DND-41 (cell line): Measurements from ENCODE around the gene PRRC2B.

ENCODE experiments used
- ATAC-seq: fragments of 200-7000 bp; cut with Tn5 transposase; 3 replicates; pipeline ENCODE4 v1.9.1; 2021; ENCODE audit warnings: low read depth; ENCODE audit not compliant: insufficient read depth
- DNase-seq: peaks from one replicate; pipeline ENCODE4 v3.0.0-alpha.2; 2020
- H2AFZ ChIP-seq: 2 replicates; pipeline ENCODE4 v1.6.0; 2012; ENCODE audit warnings: low read depth, low read length
- H3K27ac ChIP-seq: 2 replicates; pipeline ENCODE4 v1.5.1; 2012; ENCODE audit warnings: low read length, inconsistent platforms
- H3K27me3 ChIP-seq: fragments of 200-600 bp; sonication (generic); 2 replicates; pipeline ENCODE4 v1.6.0; 2012; ENCODE audit warnings: low read length, mild to moderate bottlenecking, inconsistent platforms; ENCODE audit not compliant: insufficient read depth, poor library complexity
- H3K36me3 ChIP-seq: 2 replicates; pipeline ENCODE4 v1.5.1; 2012; ENCODE audit warnings: low read length, inconsistent platforms; ENCODE audit not compliant: insufficient read depth
- H3K4me1 ChIP-seq: 2 replicates; pipeline ENCODE4 v1.5.1; 2012; ENCODE audit warnings: mild to moderate bottlenecking, low read length; ENCODE audit not compliant: insufficient read depth
- H3K4me2 ChIP-seq: 2 replicates; pipeline ENCODE4 v1.6.0; 2012; ENCODE audit warnings: mild to moderate bottlenecking, moderate library complexity, low read length, inconsistent platforms; ENCODE audit not compliant: insufficient read depth
- H3K4me3 ChIP-seq, 2 experiments: fragments of 200-600 bp in 1 of 2; shearing (Covaris generic) in 1 of 2; 2 replicates each; pipeline ENCODE4 v1.5.1; 2012 to 2016; ENCODE audit warnings: inconsistent platforms in 2 of 2, low read length in 2 of 2, mild to moderate bottlenecking in 2 of 2, low read depth in 1 of 2, moderate library complexity in 1 of 2
- H3K79me2 ChIP-seq: 2 replicates; pipeline ENCODE4 v1.6.0; 2012; ENCODE audit warnings: low read length, inconsistent platforms; ENCODE audit not compliant: insufficient read depth
- H3K9ac ChIP-seq: 2 replicates; pipeline ENCODE4 v1.6.0; 2012; ENCODE audit warnings: low read depth, mild to moderate bottlenecking, inconsistent platforms, low read length, moderate library complexity
- H3K9me3 ChIP-seq: 2 replicates; pipeline ENCODE4 v1.5.1; 2012; ENCODE audit warnings: low read length, moderate library complexity, mild to moderate bottlenecking, inconsistent platforms; ENCODE audit not compliant: insufficient read depth, severe bottlenecking
- H4K20me1 ChIP-seq: 2 replicates; pipeline ENCODE4 v1.6.0; 2012; ENCODE audit warnings: low read length; ENCODE audit not compliant: insufficient read depth
- CTCF ChIP-seq: IDR thresholded peaks from 2 replicates; pipeline ENCODE4 v1.5.1; 2012; ENCODE audit warnings: borderline replicate concordance, low read length, moderate library complexity, mild to moderate bottlenecking; ENCODE audit not compliant: poor library complexity, severe bottlenecking; ENCODE audit errors: extremely low read depth
- EZH2 ChIP-seq: IDR thresholded peaks from 3 replicates; pipeline ENCODE4 v1.6.1; 2012; ENCODE audit warnings: borderline replicate concordance, low read depth, mild to moderate bottlenecking, moderate library complexity, low read length, inconsistent platforms; ENCODE audit not compliant: severe bottlenecking

Gene PRRC2B

DNA sequence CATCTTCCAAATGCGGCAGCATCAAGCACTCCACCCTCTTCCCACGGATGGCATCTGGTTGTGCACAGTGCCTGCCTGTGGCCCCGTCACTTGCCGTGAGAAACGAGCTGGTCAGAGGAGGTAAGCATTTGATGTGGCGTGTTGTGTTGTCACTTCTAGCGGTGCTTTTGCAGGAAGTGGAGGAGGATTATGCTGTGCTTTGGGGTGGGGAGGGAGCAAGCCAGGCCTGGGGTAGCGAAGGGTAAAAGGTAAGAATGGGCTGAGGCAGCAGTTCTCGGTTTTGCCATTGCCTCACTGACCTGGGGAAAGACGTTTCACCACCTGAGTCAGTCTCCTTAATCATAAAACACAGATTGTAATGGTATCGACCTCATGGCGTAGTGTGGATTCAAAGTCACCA lies 106.5 kb downstream of the PRRC2B start:
- H3K27me3 ChIP-seq: no peaks in the 10 kb centered on the region
- H3K79me2 ChIP-seq: peaks cover 23% of the 10 kb centered on the region
- H2AFZ ChIP-seq: no peak overlapping the region
- no peak overlapping the region for H3K4me3 ChIP-seq
- H3K27ac ChIP-seq: peak overlapping the region; percentile 61
- ATAC-seq (peak; percentile 41), DNase-seq (peak; percentile 71)
- H3K9me3 ChIP-seq: no peaks in the 10 kb centered on the region
- no peak overlapping the region for H3K4me2 ChIP-seq
- peaks cover 8% of the 10 kb centered on the region; the same call in 1 of the 2 replicates for H4K20me1 ChIP-seq
- TF ChIP-seq CTCF (no peak), EZH2 (no peak)
- peaks cover 48% of the 10 kb centered on the region for H3K36me3 ChIP-seq
- peaks cover 55% of the 10 kb centered on the region for H3K4me1 ChIP-seq
- H3K9ac ChIP-seq: no peak overlapping the region

DNA sequence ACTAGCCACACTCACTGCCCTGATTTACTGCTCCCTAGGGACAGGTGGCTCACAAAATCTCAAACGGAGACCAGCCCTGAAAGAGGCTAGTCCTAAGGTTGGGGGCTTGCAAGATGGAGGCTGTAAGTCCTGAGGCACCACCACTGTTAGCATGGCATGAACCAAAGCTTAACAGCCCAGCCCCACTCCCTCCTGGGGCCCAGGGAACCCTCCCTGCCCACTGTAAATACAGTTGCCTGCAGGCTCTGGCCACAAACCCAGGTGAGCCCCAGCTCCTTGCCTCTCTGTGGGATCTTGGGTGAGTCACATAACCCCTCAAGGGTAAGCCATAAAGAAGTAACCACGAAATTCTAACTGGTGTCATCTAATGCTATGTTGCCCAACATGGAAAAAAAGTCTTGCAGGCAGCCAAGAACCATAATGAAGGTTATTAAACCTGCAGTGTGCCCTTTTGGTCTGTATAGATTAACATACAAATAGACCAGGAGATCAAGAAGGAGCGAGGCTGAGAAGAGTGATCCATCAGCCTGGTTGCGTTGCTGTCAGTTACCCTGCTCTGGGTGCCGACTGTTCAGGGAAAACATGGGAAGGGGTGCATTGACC lies 107.2 kb downstream of the PRRC2B start:
- H4K20me1 ChIP-seq: peaks cover 6% of the 10 kb centered on the region; the same call in 1 of the 2 replicates
- no peak overlapping the region for H2AFZ ChIP-seq
- H3K27me3 ChIP-seq: no peaks in the 10 kb centered on the region
- 0 out of 2 replicates have a peak overlapping the region, but pooled peaks have one; percentile 90 for H3K9ac ChIP-seq
- peaks cover 55% of the 10 kb centered on the region for H3K4me1 ChIP-seq
- H3K36me3 ChIP-seq: peaks cover 42% of the 10 kb centered on the region
- TF ChIP-seq CTCF (no peak), EZH2 (no peak)
- H3K9me3 ChIP-seq: no peaks in the 10 kb centered on the region
- peaks cover 24% of the 10 kb centered on the region for H3K79me2 ChIP-seq
- peak overlapping the region; percentile 61 for H3K27ac ChIP-seq
- H3K4me2 ChIP-seq: peak overlapping the region; percentile 99
- DNase-seq (peak; percentile 70), ATAC-seq (peak; percentile 61)
- H3K4me3 ChIP-seq: 0 out of 4 replicates have a peak overlapping the region, but pooled peaks of 1 of the 2 experiments have one; percentile 22

DNA sequence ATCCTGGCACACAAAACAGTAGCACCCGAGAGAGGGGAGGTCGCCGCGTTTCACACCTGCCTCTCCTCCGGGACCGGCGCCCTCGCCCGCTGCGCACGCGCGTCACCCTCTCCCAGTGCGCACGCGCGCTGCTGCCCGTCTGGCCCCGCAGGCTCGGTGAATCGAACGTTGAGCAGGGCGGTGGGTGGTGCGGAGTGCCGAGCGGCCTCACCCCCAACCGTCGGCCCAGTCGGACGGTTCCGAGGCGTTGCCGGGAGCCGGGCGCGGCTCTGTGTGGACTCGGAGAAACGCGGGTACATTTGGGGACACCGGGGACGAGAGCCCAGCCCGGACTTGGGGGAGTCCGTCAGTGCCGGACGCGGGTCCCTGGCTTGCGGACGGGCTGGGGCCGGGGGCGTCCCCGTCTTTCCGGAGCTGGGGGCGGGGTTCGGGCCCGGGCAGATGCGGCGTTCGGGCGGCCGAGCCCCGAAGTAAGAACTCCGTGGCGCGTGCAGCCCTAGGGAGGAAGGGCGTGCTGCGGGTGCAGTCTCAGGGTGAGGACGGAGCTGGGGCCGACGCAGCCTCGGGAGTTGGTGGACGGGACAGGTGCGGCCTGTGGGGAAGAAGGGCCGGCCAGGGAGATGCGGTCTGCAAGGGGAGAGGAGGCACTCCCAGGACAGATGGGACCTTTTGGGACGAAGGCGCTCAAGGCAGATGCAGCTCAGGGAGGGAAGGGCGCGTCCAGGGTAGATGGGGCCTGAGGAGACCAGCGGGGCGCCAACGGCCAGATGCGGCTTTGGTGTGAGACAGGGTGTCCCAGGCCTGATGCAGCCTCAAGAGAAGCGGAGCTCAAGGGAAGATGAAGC lies 109.1 kb downstream of the PRRC2B start, which contains the start of gene POMT1:
POMT1 (plus strand) TSS at position 138 of the 845 bp plus-strand sequence. CDS start 1,301 bp downstream, outside the sequence.
- peak; percentile 80 for ATAC-seq
- peak; percentile 90 for DNase-seq
- Histone ChIP-seq H3K9me3 (no peaks in the 10 kb centered on the region), H3K27me3 (no peaks in the 10 kb centered on the region), H2AFZ (peak within 1 kb of the TSS; percentile 90), H3K79me2 (peaks cover 24% of the 10 kb centered on the region), H3K36me3 (peaks cover 30% of the 10 kb centered on the region), H3K9ac (peak within 1 kb of the TSS; percentile 90), H3K4me1 (peaks cover 55% of the 10 kb centered on the region), H4K20me1 (peaks cover 6% of the 10 kb centered on the region; the same call in 1 of the 2 replicates), H3K4me3 (peak within 1 kb of the TSS; percentile 65 to 96), H3K27ac (peak within 1 kb of the TSS; percentile 73), H3K4me2 (peak within 1 kb of the TSS; percentile 99)
- no peak for TF ChIP-seq EZH2
- TF ChIP-seq CTCF: no peak
